GM12878 (cell line): ENCODE data around the gene ARHGAP9. TPM values are rescaled to one million over a fixed set of nuclear protein-coding genes. Genes with fewer than 3 reads are reported as not detected.

Experiments
- ATAC-seq: fragments of 200-7000 bp; cut with Tn5 transposase; 3 replicates; pipeline ENCODE4 v1.9.1; 2020; ENCODE audit warnings: mild to moderate bottlenecking, moderate library complexity
- BruUV-seq: library from RNA; stranded (reverse); fragments of 400-500 nt; replicated peaks from 2 replicates; lab custom pipeline; 2021; lab: Mats Ljungman, UMichigan
- CTCF ChIA-PET: fragments of 300-600 bp; sonication (Branson Sonifier 250); formaldehyde crosslinking; extraction: SDS; loops from one replicate; lab custom pipeline; 2021; ENCODE audit warnings: inconsistent platforms; lab: Yijun Ruan, JAX
- POLR2A ChIA-PET: fragments of 350-600 bp; formaldehyde crosslinking; extraction: SDS; loops from one replicate; lab custom pipeline; 2021; ENCODE audit warnings: inconsistent platforms; lab: Charles Lee
- RAD21 ChIA-PET: fragments of 300-600 bp; sonication (Branson Sonifier 250); formaldehyde crosslinking; loops from one replicate; lab custom pipeline; 2023; ENCODE audit warnings: antibody characterized with exemption; ENCODE audit not compliant: unreplicated experiment; lab: Charles Lee
- SMC1A ChIA-PET: fragments of 300-600 bp; sonication (Branson Sonifier 250); formaldehyde crosslinking; loops from one replicate; lab custom pipeline; 2023; ENCODE audit not compliant: unreplicated experiment, uncharacterized antibody; lab: Charles Lee
- DNase-seq: peaks from one replicate; pipeline ENCODE4 v3.0.0-alpha.2; 2011; ENCODE audit warnings: low read depth, low spot score
- FAIRE-seq: peaks from 3 replicates; lab custom pipeline; 2011; peaks lifted over from hg19 to GRCh38; lab: Jason Lieb, UNC
- H2AFZ ChIP-seq: 2 replicates; pipeline ENCODE4 v1.6.0; 2011; ENCODE audit warnings: low read depth, low read length, control low read depth; ENCODE audit not compliant: control insufficient read depth
- H3K27ac ChIP-seq: 2 replicates; pipeline ENCODE4 v1.5.1; 2011; ENCODE audit warnings: control low read depth; ENCODE audit not compliant: control insufficient read depth, insufficient read depth
- H3K27me3 ChIP-seq, 2 experiments: replicated peaks in 1 of 2; 2 replicates each; pipeline versions ENCODE4 v1.6.0 to v1.6.1; 2011; ENCODE audit warnings: low read length in 1 of 2; ENCODE audit not compliant: control insufficient read depth in 2 of 2, insufficient read depth in 2 of 2
- H3K36me3 ChIP-seq, 2 experiments: 2 replicates each; pipeline ENCODE4 v1.5.1; 2011; ENCODE audit warnings: low read length in 1 of 2; ENCODE audit not compliant: control insufficient read depth in 2 of 2, insufficient read depth in 2 of 2
- H3K4me1 ChIP-seq: 2 replicates; pipeline ENCODE4 v1.6.1; 2011; ENCODE audit warnings: mild to moderate bottlenecking, low read length, moderate library complexity, mixed read lengths; ENCODE audit not compliant: control insufficient read depth, insufficient read depth
- H3K4me2 ChIP-seq: 2 replicates; pipeline ENCODE4 v1.6.0; 2011; ENCODE audit warnings: control low read depth; ENCODE audit not compliant: control insufficient read depth, insufficient read depth
- H3K4me3 ChIP-seq: fragments of 200-600 bp; sonication (generic); 2 replicates; pipeline ENCODE4 v1.5.1; 2016
- H3K79me2 ChIP-seq: 2 replicates; pipeline ENCODE4 v1.6.0; 2011; ENCODE audit warnings: low read length; ENCODE audit not compliant: control insufficient read depth, insufficient read depth
- H3K9ac ChIP-seq: 2 replicates; pipeline ENCODE4 v1.8.0; 2011; ENCODE audit warnings: low read length, control low read depth, mixed read lengths; ENCODE audit not compliant: control insufficient read depth, insufficient read depth
- H3K9me3 ChIP-seq: replicated peaks from 3 replicates; pipeline ENCODE4 v1.5.1; 2011; ENCODE audit warnings: mild to moderate bottlenecking, low read length; ENCODE audit not compliant: control insufficient read depth, insufficient read depth
- H4K20me1 ChIP-seq: 2 replicates; pipeline ENCODE4 v1.6.0; 2011; ENCODE audit not compliant: control insufficient read depth, insufficient read depth
- CEBPB ChIP-seq, 2 experiments: fragments of 150-350 bp in 1 of 2; IDR thresholded peaks; 2 replicates each; pipeline ENCODE4 v1.6.1; 2012 to 2014; ENCODE audit warnings: low read depth in 2 of 2, low read length in 2 of 2, borderline replicate concordance in 1 of 2, inconsistent platforms in 1 of 2
- CHD2 ChIP-seq: IDR thresholded peaks from 2 replicates; pipeline ENCODE4 v1.6.1; 2011; ENCODE audit warnings: low read depth, low read length, improper control_type of control experiment, borderline replicate concordance
- E2F4 ChIP-seq: IDR thresholded peaks from 2 replicates; pipeline ENCODE4 v1.6.1; 2012; ENCODE audit warnings: low read depth, low read length, improper control_type of control experiment
- EED ChIP-seq: sonication (generic); IDR thresholded peaks from 2 replicates; pipeline ENCODE4 v1.6.1; 2016; ENCODE audit warnings: antibody characterized with exemption, low read depth
- EP300 ChIP-seq, 2 experiments: fragments of 150-350 bp in 1 of 2; IDR thresholded peaks; 2 replicates each; pipeline ENCODE4 v1.6.1; 2011 to 2012; ENCODE audit warnings: low read depth in 2 of 2, low read length in 2 of 2, borderline replicate concordance in 1 of 2, improper control_type of control experiment in 1 of 2, inconsistent platforms in 1 of 2; ENCODE audit not compliant: control insufficient read depth in 1 of 2
- IKZF1 ChIP-seq: fragments of 450-650 bp; conservative IDR thresholded peaks from 2 replicates; pipeline ENCODE4 v1.6.1; 2017; ENCODE audit warnings: antibody characterized with exemption, mild to moderate bottlenecking
- IKZF2 ChIP-seq, 2 experiments: fragments of 450-650 bp; IDR thresholded peaks; 2 replicates each; pipeline ENCODE4 v1.6.1; 2017; ENCODE audit warnings: mild to moderate bottlenecking in 2 of 2, moderate library complexity in 2 of 2
- KDM1A ChIP-seq: fragments of 200-600 bp; sonication (generic); IDR thresholded peaks from 2 replicates; pipeline ENCODE4 v1.6.1; 2016; ENCODE audit warnings: borderline replicate concordance
- NR2F1 ChIP-seq: fragments of 450-650 bp; conservative IDR thresholded peaks from 2 replicates; pipeline ENCODE4 v1.6.1; 2017; ENCODE audit warnings: mild to moderate bottlenecking
- POLR2AphosphoS5 ChIP-seq: IDR thresholded peaks from 2 replicates; pipeline ENCODE4 v1.6.1; 2011; ENCODE audit warnings: mild to moderate bottlenecking, low read length, inconsistent platforms
- RUNX3 ChIP-seq: IDR thresholded peaks from 2 replicates; pipeline ENCODE4 v1.6.1; 2012; ENCODE audit warnings: low read length, inconsistent platforms
- SPI1 ChIP-seq: IDR thresholded peaks from 2 replicates; pipeline ENCODE4 v1.6.1; 2011; ENCODE audit warnings: low read depth, mild to moderate bottlenecking, low read length, moderate library complexity, borderline replicate concordance; ENCODE audit not compliant: insufficient read depth
- SUZ12 ChIP-seq: fragments of 200-600 bp; sonication (generic); IDR thresholded peaks from one replicate; pipeline ENCODE4 v1.6.1; 2018; ENCODE audit warnings: antibody characterized with exemption, mild to moderate bottlenecking; ENCODE audit not compliant: unreplicated experiment
- TAF1 ChIP-seq: IDR thresholded peaks from 2 replicates; pipeline ENCODE4 v1.6.1; 2011; ENCODE audit warnings: mild to moderate bottlenecking, low read depth, low read length, borderline replicate concordance
- WRNIP1 ChIP-seq: IDR thresholded peaks from 2 replicates; pipeline ENCODE4 v1.6.1; 2011; ENCODE audit warnings: low read depth, low read length, improper control_type of control experiment, borderline replicate concordance
- WGBS: methylation state at CpG from one replicate; pipeline ENCODE4 v1.1.6; 2016; ENCODE audit warnings: low lambda C conversion rate; ENCODE audit not compliant: insufficient replicate concordance, insufficient coverage; ENCODE audit errors: missing lambda C conversion rate; 5-methylcytosine and 5-hydroxymethylcytosine counted together
- in situ Hi-C: fragments of 300-500 bp; cut with MboI; formaldehyde crosslinking; loops from 9 replicates; pipeline ENCODE4 v1.14.3; 2018; ENCODE audit warnings: mixed read lengths
- intact Hi-C: fragments of 100-400 bp; cut with micrococcal nuclease; formaldehyde crosslinking; loops from one replicate; pipeline ENCODE4 v1.14.2; 2022; ENCODE audit not compliant: unreplicated experiment
- polyA plus RNA-seq, 11 experiments: library from polyadenylated mRNA; depleted of rRNA in 4 of 11; unstranded in 6 of 11; stranded (reverse) in 5 of 11; fragments of >200 nt; fragmentation: Nextera tagmentation in 4 of 11; fragmentation: Illumina TruSeq in 1 of 11; extraction: Ambion mirVana in 4 of 11; extraction: Trizol in 1 of 11; gene quantifications; 1 replicate in 1 of 11; 2 replicates in 10 of 11; pipeline versions ENCODE4 v1.2.1 to v1.2.3, GENCODE V29; 2011 to 2016; ENCODE audit warnings: inconsistent platforms in 2 of 11, missing spikeins in 2 of 11, low read depth in 1 of 11
- total RNA-seq, 4 experiments: library from RNA; depleted of rRNA in 3 of 4; stranded (reverse); fragments of >200 nt in 3 of 4; fragmentation: Illumina TruSeq in 1 of 4; extraction: Trizol in 1 of 4; gene quantifications; 2 replicates each; pipeline versions ENCODE4 v1.2.1 to v1.2.3, GENCODE V29; 2013 to 2021
- TF ChIP-seq, protein P1 (sequence below): fragments of 450-650 bp; IDR thresholded peaks from 2 replicates; pipeline ENCODE4 v1.6.1; 2017; ENCODE audit warnings: mild to moderate bottlenecking, moderate library complexity

The ARHGAP9 gene
- total and polyA plus RNA-seq, 10 of the 15 experiments (the other 5 are each of a cell fraction or from before 2014, with no cell fraction given), result 19.5 to 102 (median 76.8) TPM

DNA sequence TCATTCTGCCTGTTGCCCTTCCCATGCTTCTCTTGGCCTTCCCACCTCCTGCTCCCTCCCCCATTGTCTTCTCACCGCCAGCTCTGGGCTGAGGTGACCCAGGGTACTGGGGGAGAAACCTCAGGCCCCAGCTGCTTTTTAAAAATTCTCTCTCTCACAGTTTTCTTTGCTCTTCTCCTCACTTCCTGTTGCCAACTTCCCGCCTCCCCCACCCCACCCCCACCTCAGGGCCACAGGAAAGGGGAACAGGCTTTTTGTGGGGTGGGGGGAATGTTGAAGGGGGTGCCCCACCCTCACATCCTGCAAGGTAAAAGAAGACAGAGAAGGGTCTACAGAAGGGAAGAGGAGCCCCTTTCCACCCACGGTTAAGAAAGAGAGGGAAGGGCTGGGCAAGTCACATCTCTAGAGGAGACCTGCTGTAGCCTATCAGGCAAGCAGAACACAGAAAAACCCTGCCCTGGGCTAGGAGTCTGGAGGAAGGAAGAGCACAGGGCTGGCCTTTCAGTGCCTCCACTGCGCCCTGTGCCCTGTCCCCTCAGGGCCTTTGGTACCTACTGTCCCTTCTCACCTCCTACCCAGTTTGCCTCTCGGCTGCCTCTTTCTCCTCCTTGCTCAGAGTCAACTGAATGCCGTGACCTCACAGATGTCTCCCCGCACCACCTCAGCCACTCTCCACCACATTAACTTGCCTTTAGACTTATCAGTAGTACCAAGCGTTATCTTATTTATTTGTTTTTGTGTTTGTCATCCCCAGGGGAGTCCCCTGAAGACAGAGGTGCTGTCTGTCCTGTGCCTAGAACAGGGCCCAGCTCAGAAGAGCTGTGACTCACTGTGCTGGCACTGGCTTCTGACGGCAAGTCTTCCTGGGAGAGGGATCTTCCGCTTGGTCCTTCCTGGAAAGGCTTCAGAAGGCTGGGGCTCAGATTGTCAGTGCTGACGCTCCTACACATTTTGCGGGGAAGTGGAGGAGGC lies 1.7 kb downstream of the ARHGAP9 start:
- intact Hi-C loops, result loop anchor here (5.0 to 10.0 kb wide), 2 partner anchors 44 to 277 kb away; partner anchors contain the start of genes CDK4, DDIT3, MARCHF9 and MBD6
- Histone ChIP-seq H3K27me3 (no peaks in the 10 kb centered on the region), H3K4me1 (peaks cover 34% of the 10 kb centered on the region), H3K9ac (peak overlapping the region; percentile 74), H3K4me2 (peak overlapping the region; percentile 99), H3K79me2 (peaks cover 44% of the 10 kb centered on the region), H4K20me1 (no peaks in the 10 kb centered on the region), H2AFZ (peak overlapping the region; percentile 76), H3K27ac (peak overlapping the region; percentile 85), H3K9me3 (no peaks in the 10 kb centered on the region), H3K4me3 (peak overlapping the region; percentile 92), H3K36me3 (peaks cover 1 to 17% of the 10 kb centered on the region in 2 experiments)
- ATAC-seq (peak; percentile 62), FAIRE-seq (no peak), DNase-seq (peak; percentile 41)
- CTCF ChIA-PET, result interaction anchor here (0.7 to 8.1 kb wide), 14 partner anchors 8 to 264 kb away, joined by 3 to 114 read pairs (median 7); partner anchors contain the start of genes DDIT3, GLI1 and INHBE
- no TSS peak for BruUV-seq
- WGBS, result 10% methylated on average over 11 of the region's 12 CpGs
- RAD21 ChIA-PET, result interaction anchor here (0.7 to 2.0 kb wide), 11 partner anchors 15 to 267 kb away, joined by 3 to 15 read pairs (median 4); partner anchors contain the start of genes DCTN2, DDIT3, GLI1 and INHBE
- POLR2A ChIA-PET, result interaction anchor here (0.6 to 2.5 kb wide), 13 partner anchors 8 to 267 kb away, joined by 3 to 16 read pairs (median 8); partner anchors contain the start of genes DDIT3, INHBE and TSPAN31
- in situ Hi-C loops, result no loop called here
- SMC1A ChIA-PET, result interaction anchor here (0.6 to 2.7 kb wide), 11 partner anchors 12 to 69 kb away, joined by 3 to 18 read pairs (median 8); partner anchors contain the start of genes DCTN2, DDIT3 and GLI1
- TF ChIP-seq EP300 (IDR thresholded peaks at IDR 0.05; ENCODE audit: borderline replicate concordance in 1 of 2, control insufficient read depth in 1 of 2, low read depth in 2 of 2, low read length in 2 of 2) (0 out of 4 replicates have a peak, but pooled peaks of 1 of the 2 experiments have one; percentile 22), NR2F1 (peak; percentile 28; the same call in 1 of the 2 replicates), WRNIP1 (0 out of 2 replicates have a peak, but pooled peaks have one; percentile 48), EED (peak; percentile 45; the same call in 1 of the 2 replicates), RUNX3 (peak; percentile 42; the same call in 1 of the 2 replicates), CHD2 (peak; percentile 23; the same call in 1 of the 2 replicates), POLR2AphosphoS5 (0 out of 2 replicates have a peak, but pooled peaks have one; percentile 35), TAF1 (no peak), SUZ12 (no peak), KDM1A (no peak), SPI1 (peak; percentile 51; the same call in 1 of the 2 replicates), IKZF1 (peak; percentile 54; the same call in 1 of the 2 replicates), E2F4 (no peak), CEBPB (IDR thresholded peaks at IDR 0.05; ENCODE audit: borderline replicate concordance in 1 of 2, low read depth in 2 of 2, low read length in 2 of 2) (no peak), IKZF2 (IDR thresholded peaks at IDR 0.05) (peak; percentile 64 to 75; a peak in 3 of 4 replicates)
- TF ChIP-seq, protein P1, sequence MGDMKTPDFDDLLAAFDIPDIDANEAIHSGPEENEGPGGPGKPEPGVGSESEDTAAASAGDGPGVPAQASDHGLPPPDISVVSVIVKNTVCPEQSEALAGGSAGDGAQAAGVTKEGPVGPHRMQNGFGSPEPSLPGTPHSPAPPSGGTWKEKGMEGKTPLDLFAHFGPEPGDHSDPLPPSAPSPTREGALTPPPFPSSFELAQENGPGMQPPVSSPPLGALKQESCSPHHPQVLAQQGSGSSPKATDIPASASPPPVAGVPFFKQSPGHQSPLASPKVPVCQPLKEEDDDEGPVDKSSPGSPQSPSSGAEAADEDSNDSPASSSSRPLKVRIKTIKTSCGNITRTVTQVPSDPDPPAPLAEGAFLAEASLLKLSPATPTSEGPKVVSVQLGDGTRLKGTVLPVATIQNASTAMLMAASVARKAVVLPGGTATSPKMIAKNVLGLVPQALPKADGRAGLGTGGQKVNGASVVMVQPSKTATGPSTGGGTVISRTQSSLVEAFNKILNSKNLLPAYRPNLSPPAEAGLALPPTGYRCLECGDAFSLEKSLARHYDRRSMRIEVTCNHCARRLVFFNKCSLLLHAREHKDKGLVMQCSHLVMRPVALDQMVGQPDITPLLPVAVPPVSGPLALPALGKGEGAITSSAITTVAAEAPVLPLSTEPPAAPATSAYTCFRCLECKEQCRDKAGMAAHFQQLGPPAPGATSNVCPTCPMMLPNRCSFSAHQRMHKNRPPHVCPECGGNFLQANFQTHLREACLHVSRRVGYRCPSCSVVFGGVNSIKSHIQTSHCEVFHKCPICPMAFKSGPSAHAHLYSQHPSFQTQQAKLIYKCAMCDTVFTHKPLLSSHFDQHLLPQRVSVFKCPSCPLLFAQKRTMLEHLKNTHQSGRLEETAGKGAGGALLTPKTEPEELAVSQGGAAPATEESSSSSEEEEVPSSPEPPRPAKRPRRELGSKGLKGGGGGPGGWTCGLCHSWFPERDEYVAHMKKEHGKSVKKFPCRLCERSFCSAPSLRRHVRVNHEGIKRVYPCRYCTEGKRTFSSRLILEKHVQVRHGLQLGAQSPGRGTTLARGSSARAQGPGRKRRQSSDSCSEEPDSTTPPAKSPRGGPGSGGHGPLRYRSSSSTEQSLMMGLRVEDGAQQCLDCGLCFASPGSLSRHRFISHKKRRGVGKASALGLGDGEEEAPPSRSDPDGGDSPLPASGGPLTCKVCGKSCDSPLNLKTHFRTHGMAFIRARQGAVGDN, result 0 out of 2 replicates have a peak, but pooled peaks have one; percentile 46
